ENCODE results near the gene AGAP1.

AGAP1 gene

DNA sequence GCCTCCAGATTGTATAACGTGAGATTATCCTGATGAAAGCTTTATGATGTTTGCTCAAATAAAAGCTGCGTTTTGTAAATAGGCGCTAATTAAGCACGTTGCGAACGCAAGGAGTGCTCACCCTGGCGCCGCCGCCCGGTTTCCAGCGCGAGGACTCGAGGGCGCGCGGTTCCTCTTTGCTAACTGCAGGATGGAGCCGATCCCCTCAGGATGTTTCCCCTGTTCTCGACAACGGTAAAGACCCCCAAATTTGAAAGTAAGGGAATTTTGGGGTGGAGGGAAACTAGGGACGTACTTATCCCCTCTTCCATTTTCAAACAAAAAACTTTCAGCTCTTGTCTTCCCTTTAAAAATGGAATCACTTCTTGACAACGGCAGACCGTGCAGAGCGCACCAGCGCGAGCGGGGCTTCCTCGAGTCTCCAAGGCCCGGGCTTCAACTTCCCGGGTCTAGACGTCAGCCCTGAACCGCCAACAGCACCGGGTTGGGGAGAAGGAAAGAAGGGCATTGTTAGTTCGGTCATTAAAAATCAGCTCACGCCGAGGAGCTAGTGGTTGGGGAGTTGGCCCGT, 675.4 kb downstream of the AGAP1 start:
- no peak for FAIRE-seq

DNA sequence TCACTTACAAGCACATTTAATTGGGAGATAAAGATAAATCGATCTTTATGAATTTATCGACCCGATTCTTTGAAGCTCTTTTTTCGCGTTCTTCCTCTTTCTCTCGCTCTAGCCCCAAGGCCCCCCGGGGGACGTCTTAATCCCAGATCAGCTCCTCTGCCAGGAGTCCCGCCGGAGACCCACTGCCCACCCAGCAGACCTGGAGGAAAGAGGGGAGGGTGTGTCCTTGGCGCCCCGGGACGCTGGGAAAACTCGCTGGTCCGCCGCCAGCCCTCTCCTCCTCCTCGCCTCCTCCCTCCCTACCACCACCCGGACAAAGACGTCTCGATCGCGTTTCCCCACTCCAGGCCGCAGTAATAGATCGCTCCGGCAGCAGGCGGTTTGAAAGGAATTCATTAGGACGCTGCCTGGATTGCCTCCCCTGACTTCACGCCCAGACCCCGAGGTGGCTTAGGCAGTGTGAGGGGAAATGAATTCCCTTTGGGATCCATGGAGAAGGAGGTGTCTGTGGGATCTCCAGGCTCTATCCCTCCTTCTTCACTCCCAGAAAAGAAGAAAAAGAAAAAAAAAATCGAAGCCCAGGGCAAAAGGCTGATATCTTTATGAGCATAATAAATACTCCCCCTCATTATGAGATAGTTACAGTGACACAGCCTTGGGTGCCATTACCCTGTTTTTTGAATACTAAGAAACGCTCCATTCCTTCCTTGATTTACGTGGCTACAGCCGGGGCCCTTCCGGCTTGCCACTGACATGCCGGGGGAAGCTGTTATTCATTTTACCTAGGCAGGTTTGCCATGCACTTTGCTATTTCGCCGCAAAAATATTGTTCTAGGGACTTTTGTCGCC, 676.1 kb downstream of the AGAP1 start:
- FAIRE-seq = no peak

- no peak for FAIRE-seq
Measured at GRCh38 chr2:236170590-236171165, 676.8 kb downstream of the AGAP1 start.

DNA sequence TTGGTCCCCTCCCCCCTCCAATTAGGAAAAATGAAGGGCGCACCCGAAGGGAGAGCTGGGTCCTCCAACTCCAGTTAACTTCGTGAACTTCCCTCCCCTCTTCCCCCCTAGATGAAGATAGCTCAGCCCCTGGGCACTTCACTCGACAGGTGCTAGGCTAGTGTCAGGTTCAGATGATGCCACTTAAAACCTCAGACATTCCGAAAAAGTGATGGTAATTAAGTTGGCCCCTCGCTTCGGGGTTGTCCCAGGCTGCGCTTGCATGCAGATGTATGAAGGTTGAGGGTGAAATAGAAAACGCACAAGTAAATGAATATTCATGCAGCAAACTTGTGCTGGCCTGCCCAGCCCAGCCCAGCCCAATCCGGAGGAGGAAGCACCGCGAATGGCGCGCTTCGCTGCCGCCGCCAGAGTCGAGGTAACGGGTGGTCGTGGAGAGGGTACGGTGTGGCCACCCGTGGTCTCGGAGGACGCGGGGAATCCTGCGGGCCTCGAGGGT, 677.4 kb downstream of the AGAP1 start:
- FAIRE-seq = no peak

DNA sequence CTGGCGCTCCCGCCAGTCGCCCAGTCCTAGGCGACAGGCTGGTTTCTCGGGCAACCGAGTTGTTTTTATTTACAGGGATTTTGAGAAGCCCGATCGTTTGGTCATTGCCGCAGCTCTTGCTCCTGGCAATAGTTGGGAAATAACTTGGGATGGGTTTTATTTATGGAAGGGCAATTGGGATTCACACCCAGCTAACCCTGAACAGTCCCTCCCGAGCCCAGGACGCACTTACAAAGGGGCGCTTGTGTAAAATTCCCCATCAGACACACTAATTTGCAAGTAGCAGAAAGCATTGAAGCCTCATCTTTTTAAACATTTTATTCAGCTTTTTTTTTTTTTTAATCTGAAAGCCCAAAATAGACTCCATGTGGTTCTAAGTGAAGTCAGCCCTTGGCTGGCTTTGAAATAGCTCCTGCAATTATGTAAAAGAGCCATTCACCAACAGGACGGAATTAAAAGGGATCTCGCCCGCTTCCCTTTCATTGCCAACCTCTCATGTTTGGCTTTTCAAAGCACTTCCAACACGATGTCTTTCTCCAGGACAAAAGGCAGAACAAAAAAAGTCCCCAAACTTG, 677.9 kb downstream of the AGAP1 start:
- FAIRE-seq = no peak

GRCh38 chr2:236172255-236173035, 678.6 kb downstream of the AGAP1 start:
- no peak for FAIRE-seq

GRCh38 chr2:236173036-236173728, 679.3 kb downstream of the AGAP1 start:
- no peak for FAIRE-seq

- no peak for FAIRE-seq
Measured at GRCh38 chr2:236173729-236174607, 680.1 kb downstream of the AGAP1 start.

DNA sequence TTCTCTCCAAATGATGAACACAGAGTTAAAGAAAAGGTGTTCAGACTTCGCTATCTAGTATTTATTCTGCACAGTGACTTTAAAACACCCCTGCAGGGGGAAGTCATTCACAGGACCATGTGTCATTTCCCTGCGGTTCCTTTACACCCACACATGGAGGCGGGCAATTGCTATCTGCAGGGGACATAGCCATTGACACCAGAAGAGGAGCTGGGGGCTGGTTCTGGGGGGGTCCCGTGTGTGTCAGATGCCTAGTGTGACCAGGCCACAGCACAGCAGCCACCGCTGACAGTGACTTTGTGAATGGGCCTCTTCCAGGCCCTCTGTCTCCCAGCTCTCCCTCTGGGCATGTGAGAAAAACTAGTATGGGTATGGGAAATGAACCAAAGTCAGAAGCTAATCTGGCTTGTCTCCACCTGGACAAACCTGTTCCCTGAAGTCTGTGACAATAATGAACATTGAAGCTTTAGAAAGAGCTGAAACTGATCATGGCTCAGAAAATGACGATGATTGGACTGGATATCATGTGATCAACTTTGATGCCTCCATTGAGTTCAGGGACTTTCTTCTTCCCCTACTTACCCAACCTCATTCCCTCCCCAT, 681.8 kb downstream of the AGAP1 start:
- no peak for FAIRE-seq

- FAIRE-seq = peak; percentile 75
Measured at GRCh38 chr2:236176417-236176816, 682.6 kb downstream of the AGAP1 start.

GRCh38 chr2:236176951-236177350, 683.1 kb downstream of the AGAP1 start:
- no peak for FAIRE-seq

DNA sequence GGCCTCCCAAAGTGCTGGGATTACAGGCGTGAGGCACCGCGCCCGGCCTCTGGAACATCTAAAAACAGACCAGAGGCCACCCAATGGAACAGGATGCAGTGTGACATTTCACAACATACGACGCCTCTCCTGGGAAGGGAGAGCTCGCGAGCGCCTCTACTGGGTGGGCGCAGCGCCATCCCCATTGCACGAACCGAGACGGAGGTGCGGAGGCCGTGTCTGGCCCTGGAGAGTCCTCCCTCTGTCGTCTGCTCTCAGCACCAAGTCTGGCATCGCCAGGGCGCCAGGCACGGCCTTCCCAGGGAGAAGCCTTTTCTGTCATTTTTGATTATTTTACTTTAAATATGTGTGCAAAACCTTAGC, 683.7 kb downstream of the AGAP1 start:
- FAIRE-seq = no peak

DNA sequence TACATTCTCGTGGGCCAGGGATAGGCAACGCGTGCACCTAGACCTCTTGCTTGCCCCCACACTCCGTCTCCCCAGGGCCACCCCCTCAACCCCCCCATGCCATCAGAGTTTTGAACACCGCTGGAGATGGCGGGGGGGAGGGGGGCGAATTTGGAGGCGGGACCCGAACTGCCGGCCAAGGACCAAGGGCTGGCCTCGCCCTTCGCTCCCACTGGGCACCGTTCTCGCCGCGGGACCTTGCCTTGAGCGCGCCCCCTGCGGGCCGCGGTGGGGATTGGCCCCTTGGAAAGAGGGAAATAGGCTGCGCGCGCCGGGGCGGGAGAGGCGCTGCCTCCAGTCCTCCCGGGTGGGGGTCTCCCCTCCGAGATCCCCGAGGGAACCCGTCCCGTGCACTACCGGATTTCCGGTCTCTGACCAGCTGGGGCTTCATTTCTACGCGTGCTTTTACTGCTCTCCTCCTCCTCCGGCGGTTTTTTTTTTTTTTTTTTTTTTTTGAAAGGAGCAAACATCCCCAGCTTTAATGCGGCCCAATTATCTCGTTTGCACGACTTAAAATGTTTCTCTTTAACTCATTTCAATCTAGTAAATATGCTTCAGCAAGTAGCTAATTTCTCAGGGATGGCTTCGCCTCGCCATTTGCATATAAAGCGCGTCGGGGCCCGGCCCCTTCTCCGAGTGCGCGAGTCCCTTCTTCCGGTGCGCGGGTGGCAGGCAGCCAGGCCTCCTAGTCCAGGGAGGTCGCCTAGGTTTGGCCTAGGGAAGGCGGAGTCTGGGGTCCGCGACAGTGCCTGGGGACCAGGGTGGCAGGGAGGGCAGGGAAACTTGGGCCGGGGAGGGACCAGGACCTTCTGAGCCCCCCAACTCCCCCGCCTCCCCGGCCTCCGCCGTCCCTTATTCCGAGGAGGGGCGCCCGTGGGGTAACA, 684.4 kb downstream of the AGAP1 start:
- no peak for FAIRE-seq

GRCh38 chr2:236178890-236179235, 685.0 kb downstream of the AGAP1 start:
- FAIRE-seq = no peak

GRCh38 chr2:236179236-236180075, 685.6 kb downstream of the AGAP1 start:
- FAIRE-seq = no peak

DNA sequence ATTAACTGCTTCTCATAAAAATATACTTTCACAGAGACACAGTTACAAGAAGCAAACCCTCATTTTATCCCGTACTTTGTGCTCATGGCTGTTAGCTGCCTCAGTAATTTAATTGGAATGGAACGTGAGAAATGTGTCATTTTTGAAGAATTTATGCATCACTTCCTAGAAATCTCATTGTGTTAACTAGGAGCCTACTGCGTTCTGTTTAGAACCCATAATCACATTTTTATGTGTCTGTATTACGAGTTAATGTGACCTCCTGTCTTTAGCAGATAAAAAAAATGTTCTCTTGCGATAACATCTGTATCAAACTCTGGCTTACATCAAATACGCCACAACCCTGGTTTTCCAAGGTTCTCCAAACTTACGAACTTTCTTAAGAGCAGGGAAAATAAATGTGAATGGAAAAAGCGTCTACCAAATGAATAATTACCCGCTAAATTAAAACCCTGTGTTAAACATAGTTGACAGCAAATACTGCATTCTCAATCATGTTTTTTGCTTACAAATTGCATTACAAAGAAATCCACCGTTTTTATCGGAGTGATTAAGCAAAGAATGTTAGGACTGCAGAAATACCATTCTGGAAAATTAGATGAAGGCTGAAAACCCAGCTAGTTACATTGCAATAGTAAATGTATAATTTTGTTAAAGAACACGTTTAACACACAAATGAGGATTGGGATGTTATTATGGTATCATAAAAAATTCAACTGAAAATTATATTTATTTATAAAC, 686.4 kb downstream of the AGAP1 start:
- no peak for FAIRE-seq

- peak; percentile 97 for FAIRE-seq
Measured at GRCh38 chr2:236180831-236181453, 687.1 kb downstream of the AGAP1 start.

All from TTC549 (cell line).